Trophoblast cell (in vitro differentiated cells and primary cell): Measurements from ENCODE around the gene TMEM38B.

ENCODE experiments used
- DNase-seq, 2 donors: peaks; one replicate each; pipeline ENCODE4 v3.0.0-alpha.2; 2016
- H2AFZ ChIP-seq: 2 replicates; pipeline ENCODE4 v1.6.1; 2013; ENCODE audit warnings: low read length, moderate library complexity, mild to moderate bottlenecking; ENCODE audit not compliant: insufficient read depth, poor library complexity
- H2AK5ac ChIP-seq: 2 replicates; pipeline ENCODE4 v1.6.1; 2013; ENCODE audit warnings: mild to moderate bottlenecking, low read length
- H2BK120ac ChIP-seq: 2 replicates; pipeline ENCODE4 v1.6.1; 2013; ENCODE audit warnings: low read length, mild to moderate bottlenecking, moderate library complexity; ENCODE audit not compliant: insufficient read depth, poor library complexity
- H2BK12ac ChIP-seq: 2 replicates; pipeline ENCODE4 v1.6.1; 2013; ENCODE audit warnings: mild to moderate bottlenecking, low read length, moderate library complexity
- H2BK5ac ChIP-seq: 2 replicates; pipeline ENCODE4 v1.6.1; 2013; ENCODE audit warnings: low read length, low read depth, moderate library complexity, mild to moderate bottlenecking; ENCODE audit not compliant: poor library complexity
- H3K14ac ChIP-seq: 2 replicates; pipeline ENCODE4 v1.6.1; 2013; ENCODE audit warnings: mild to moderate bottlenecking, low read length
- H3K18ac ChIP-seq: 2 replicates; pipeline ENCODE4 v1.6.1; 2013; ENCODE audit warnings: mild to moderate bottlenecking, low read length
- H3K23ac ChIP-seq: 2 replicates; pipeline ENCODE4 v1.6.1; 2013; ENCODE audit warnings: low read length
- H3K27ac ChIP-seq: 2 replicates; pipeline ENCODE4 v1.5.1; 2013; ENCODE audit warnings: low read depth, mild to moderate bottlenecking, inconsistent platforms, low read length, moderate library complexity
- H3K27me3 ChIP-seq: 2 replicates; pipeline ENCODE4 v1.6.1; 2013; ENCODE audit warnings: inconsistent platforms, mild to moderate bottlenecking, low read length, moderate library complexity; ENCODE audit not compliant: insufficient read depth
- H3K36me3 ChIP-seq, 2 experiments: 1 replicate in 1 of 2; 2 replicates in 1 of 2; pipeline ENCODE4 v1.6.1; 2013; ENCODE audit warnings: low read length in 2 of 2, mild to moderate bottlenecking in 2 of 2, moderate library complexity in 1 of 2; ENCODE audit not compliant: insufficient read depth in 2 of 2, control insufficient read depth in 1 of 2
- H3K4ac ChIP-seq: 2 replicates; pipeline ENCODE4 v1.6.1; 2013; ENCODE audit warnings: low read depth, mild to moderate bottlenecking, low read length, moderate library complexity
- H3K4me1 ChIP-seq, 2 experiments: 1 replicate in 1 of 2; 2 replicates in 1 of 2; pipeline ENCODE4 v1.6.1; 2013; ENCODE audit warnings: low read length in 2 of 2, mild to moderate bottlenecking in 2 of 2, moderate library complexity in 1 of 2; ENCODE audit not compliant: insufficient read depth in 2 of 2, control insufficient read depth in 1 of 2
- H3K4me2 ChIP-seq: 2 replicates; pipeline ENCODE4 v1.6.1; 2013; ENCODE audit warnings: inconsistent platforms, mild to moderate bottlenecking, low read length, moderate library complexity
- H3K4me3 ChIP-seq: 2 replicates; pipeline ENCODE4 v1.5.1; 2013; ENCODE audit warnings: mild to moderate bottlenecking, low read depth, low read length, inconsistent platforms
- H3K79me1 ChIP-seq: one replicate; pipeline ENCODE4 v1.6.1; 2013; ENCODE audit warnings: low read length
- H3K79me2 ChIP-seq: 2 replicates; pipeline ENCODE4 v1.6.1; 2013; ENCODE audit warnings: low read length, mild to moderate bottlenecking; ENCODE audit not compliant: control insufficient read depth, insufficient read depth, poor library complexity
- H3K9ac ChIP-seq: 2 replicates; pipeline ENCODE4 v1.6.1; 2013; ENCODE audit warnings: mild to moderate bottlenecking, low read length
- H3K9me3 ChIP-seq: 2 replicates; pipeline ENCODE4 v1.6.1; 2013; ENCODE audit warnings: low read depth, mild to moderate bottlenecking, control low read depth, inconsistent platforms, low read length; ENCODE audit not compliant: insufficient read depth
- H4K12ac ChIP-seq: 2 replicates; pipeline ENCODE4 v1.6.1; 2013; ENCODE audit warnings: low read depth, mild to moderate bottlenecking, low read length, moderate library complexity
- H4K8ac ChIP-seq: 2 replicates; pipeline ENCODE4 v1.6.1; 2013; ENCODE audit warnings: low read depth, mild to moderate bottlenecking, low read length, moderate library complexity
- H4K91ac ChIP-seq: one replicate; pipeline ENCODE4 v1.6.1; 2013; ENCODE audit warnings: low read depth, mild to moderate bottlenecking, low read length, moderate library complexity
- WGBS: extraction: QIAGEN DNeasy Blood & Tissue Kit; methylation state at CpG from one replicate; pipeline ENCODE4 v1.1.7; 2013; ENCODE audit warnings: missing lambda C conversion rate; ENCODE audit not compliant: insufficient read length, insufficient coverage; ENCODE audit errors: extremely low coverage; 5-methylcytosine and 5-hydroxymethylcytosine counted together

TMEM38B gene

DNA sequence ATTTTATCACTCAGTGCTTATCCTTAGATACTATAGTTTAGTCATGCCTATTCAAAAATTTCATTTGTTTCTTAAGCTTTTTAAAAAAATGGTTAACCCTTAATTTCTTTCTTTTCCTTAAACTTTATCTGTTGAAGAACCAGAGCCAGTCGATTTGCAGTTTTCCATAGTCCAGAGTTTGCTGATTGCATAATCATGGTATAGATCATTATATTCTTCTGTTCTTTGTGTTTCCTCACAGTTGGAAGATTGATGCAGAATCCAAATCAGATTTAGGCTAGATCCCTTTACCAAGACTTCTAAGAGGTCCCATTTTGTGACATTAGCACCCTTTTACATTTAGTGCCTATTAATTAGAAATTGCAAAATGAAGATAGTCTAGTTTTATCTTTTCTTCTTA is 18.0 kb downstream of the TMEM38B start:
- Histone ChIP-seq H2AFZ (no peak overlapping the region), H4K8ac (no peak overlapping the region), H3K18ac (no peak overlapping the region), H3K27ac (no peak overlapping the region), H4K91ac (no peak overlapping the region), H3K14ac (no peak overlapping the region), H3K4ac (no peak overlapping the region), H3K79me2 (no peaks in the 10 kb centered on the region), H2AK5ac (no peak overlapping the region), H2BK120ac (no peak overlapping the region), H3K9me3 (peaks cover 2% of the 10 kb centered on the region), H3K9ac (no peak overlapping the region), H3K23ac (no peak overlapping the region), H3K4me3 (no peak overlapping the region), H3K4me1 (no peaks in the 10 kb centered on the region), H2BK5ac (no peak overlapping the region), H3K27me3 (no peaks in the 10 kb centered on the region), H2BK12ac (no peak overlapping the region), H3K79me1 (no peaks in the 10 kb centered on the region), H4K12ac (no peak overlapping the region), H3K4me2 (no peak overlapping the region), H3K36me3 (no peaks in the 10 kb centered on the region)
- WGBS = no CpG with 5 or more reads among the region's 1 CpG
- no peak for DNase-seq

DNA sequence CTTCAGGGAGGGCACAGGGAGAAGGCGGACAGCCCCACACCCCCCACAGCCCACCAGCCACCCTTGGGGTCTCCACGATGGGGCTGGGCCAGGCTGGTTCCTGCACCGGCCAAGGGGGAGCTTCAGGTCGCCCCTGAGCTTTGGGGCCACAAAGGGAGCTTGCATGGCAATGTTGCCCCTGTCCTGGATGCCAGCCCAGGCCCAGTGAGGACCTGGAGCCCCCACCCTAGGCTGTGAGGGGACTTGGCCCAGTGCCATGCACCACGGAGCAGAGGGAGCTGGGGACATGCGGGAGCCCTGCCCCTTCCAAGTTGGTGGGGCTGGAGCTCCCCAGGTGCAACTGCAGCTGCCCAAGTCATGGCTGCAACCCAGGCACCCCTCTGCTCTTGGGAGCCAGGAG is 18.4 kb downstream of the TMEM38B start:
- Histone ChIP-seq H3K4me1 (no peaks in the 10 kb centered on the region), H4K8ac (no peak overlapping the region), H3K79me2 (no peaks in the 10 kb centered on the region), H3K23ac (no peak overlapping the region), H3K9me3 (peaks cover 2% of the 10 kb centered on the region), H3K4me3 (no peak overlapping the region), H2BK120ac (no peak overlapping the region), H3K4ac (no peak overlapping the region), H2BK12ac (no peak overlapping the region), H3K18ac (no peak overlapping the region), H2AFZ (no peak overlapping the region), H3K27ac (no peak overlapping the region), H3K36me3 (no peaks in the 10 kb centered on the region), H3K4me2 (no peak overlapping the region), H4K12ac (no peak overlapping the region), H3K14ac (no peak overlapping the region), H3K79me1 (no peaks in the 10 kb centered on the region), H3K9ac (no peak overlapping the region), H2AK5ac (no peak overlapping the region), H2BK5ac (no peak overlapping the region), H3K27me3 (no peaks in the 10 kb centered on the region), H4K91ac (no peak overlapping the region)
- no CpG with 5 or more reads among the region's 6 CpGs for WGBS
- no peak for DNase-seq

DNA sequence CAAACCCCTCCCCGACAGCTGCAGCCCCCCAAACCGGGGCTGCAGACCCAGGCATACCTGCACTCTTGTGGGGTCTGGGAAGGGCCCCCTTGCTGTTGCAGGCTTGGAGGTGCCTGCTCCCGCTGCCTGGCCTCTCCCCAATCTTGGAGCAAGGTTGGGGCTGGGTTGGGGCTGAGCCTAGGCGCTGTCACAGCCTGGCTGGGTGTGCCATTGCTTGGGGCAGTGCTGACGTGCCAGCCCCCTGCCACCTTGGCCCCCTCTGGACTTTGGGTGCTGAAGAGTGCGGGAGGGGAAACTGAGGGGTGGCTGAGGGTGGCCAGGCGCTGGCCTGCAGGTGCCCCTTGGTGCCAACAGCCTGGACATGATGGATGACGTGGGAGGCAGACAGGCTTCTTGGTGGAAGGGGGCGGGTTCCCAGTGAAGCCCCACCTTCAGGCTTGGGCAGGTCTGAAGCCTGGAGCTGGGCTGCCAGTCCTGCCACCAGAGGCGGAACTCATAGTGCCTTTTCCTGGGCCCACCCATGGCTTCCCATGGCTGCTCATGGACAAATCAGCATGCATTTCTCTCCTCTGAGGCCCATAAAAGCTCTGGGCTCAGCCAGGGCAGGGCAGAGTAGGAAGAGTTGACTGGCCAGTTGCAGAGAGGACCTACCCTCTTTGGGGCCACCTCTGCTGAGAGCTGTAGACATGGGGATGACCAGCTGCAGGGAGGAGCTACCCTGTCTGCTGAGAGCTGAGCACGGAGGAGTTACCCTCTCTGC is 19.1 kb downstream of the TMEM38B start:
- Histone ChIP-seq H2BK5ac (no peak overlapping the region), H3K4me1 (no peaks in the 10 kb centered on the region), H3K79me1 (no peaks in the 10 kb centered on the region), H4K8ac (no peak overlapping the region), H3K36me3 (no peaks in the 10 kb centered on the region), H2AK5ac (no peak overlapping the region), H3K4me3 (no peak overlapping the region), H3K79me2 (no peaks in the 10 kb centered on the region), H3K23ac (no peak overlapping the region), H2AFZ (no peak overlapping the region), H3K14ac (no peak overlapping the region), H2BK12ac (no peak overlapping the region), H3K9me3 (peaks cover 2% of the 10 kb centered on the region), H3K9ac (no peak overlapping the region), H2BK120ac (no peak overlapping the region), H3K27ac (no peak overlapping the region), H3K27me3 (no peaks in the 10 kb centered on the region), H3K18ac (no peak overlapping the region), H3K4ac (no peak overlapping the region), H3K4me2 (no peak overlapping the region), H4K12ac (no peak overlapping the region), H4K91ac (no peak overlapping the region)
- WGBS = no CpG with 5 or more reads among the region's 11 CpGs
- no peak for DNase-seq

DNA sequence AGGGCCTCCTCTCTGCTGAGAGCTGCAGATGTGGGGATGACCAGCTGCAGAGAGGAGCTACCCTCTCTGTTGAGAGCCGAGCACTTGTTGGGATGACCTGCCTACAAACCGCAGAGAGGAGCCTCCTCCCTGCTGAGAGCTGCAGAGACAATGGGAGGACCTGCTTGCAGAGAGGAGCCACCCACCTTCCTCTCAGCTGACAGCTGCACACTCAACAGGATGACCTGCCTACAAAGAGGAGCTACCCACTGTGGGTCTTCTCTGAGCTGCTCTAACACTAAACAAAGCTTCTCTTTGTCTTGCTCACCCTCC is 19.6 kb downstream of the TMEM38B start:
- no CpG with 5 or more reads among the region's 2 CpGs for WGBS
- H3K9me3 ChIP-seq = peaks cover 2% of the 10 kb centered on the region

More for the DNA sequence above, 19.6 kb downstream of the TMEM38B start:
- Histone ChIP-seq H3K79me1 (no peaks in the 10 kb centered on the region), H3K4ac (no peak overlapping the region), H3K27me3 (no peaks in the 10 kb centered on the region), H3K14ac (no peak overlapping the region), H3K4me3 (no peak overlapping the region), H3K4me1 (no peaks in the 10 kb centered on the region), H2AK5ac (no peak overlapping the region), H2BK12ac (no peak overlapping the region), H3K18ac (no peak overlapping the region), H2AFZ (no peak overlapping the region), H3K27ac (no peak overlapping the region), H4K8ac (no peak overlapping the region), H3K79me2 (no peaks in the 10 kb centered on the region), H3K23ac (no peak overlapping the region), H4K12ac (no peak overlapping the region), H2BK120ac (no peak overlapping the region), H3K9ac (no peak overlapping the region), H3K4me2 (no peak overlapping the region), H3K36me3 (no peaks in the 10 kb centered on the region), H4K91ac (no peak overlapping the region), H2BK5ac (no peak overlapping the region)
- DNase-seq = no peak
